Stimulated activated CD8-positive, alpha-beta memory T cell treated with anti-CD3 and anti-CD28 coated beads, Interleukin-7, amount 100 ng/mL, for 1 hour (primary cell): ENCODE results near the gene C1QL2.
A peak's percentile ranks its signal among the peaks of the same experiment; 100 is the strongest.

Source experiments
- DNase-seq, 2 donors: peaks; one replicate each; pipeline ENCODE4 v3.0.0-alpha.2; 2020; ENCODE audit warnings: low read depth in 2 of 2

Gene C1QL2

GRCh38 chr2:119179202-119179601, 20.7 kb upstream of the C1QL2 start:
- DNase-seq, result no peak

GRCh38 chr2:119178776-119179175, 20.2 kb upstream of the C1QL2 start:
- no peak for DNase-seq

DNA sequence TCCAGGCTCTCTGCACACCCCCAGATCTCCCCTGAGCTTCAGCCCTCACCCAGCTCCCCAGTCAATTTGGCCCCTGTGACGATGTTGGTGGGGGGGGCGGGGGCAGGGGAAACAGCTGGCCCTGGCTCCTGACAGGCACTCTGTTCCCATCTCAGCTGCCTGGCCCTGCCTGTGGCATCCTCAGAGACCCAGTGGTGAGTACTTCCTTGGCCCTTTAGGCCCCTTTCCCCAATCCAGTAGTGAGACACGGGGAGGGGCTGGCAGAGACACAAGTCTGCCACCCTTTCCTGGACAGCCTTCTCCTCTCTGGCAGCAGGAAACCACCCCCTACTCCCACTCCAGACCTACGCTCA, 19.3 kb upstream of the C1QL2 start:
- no peak for DNase-seq

DNA sequence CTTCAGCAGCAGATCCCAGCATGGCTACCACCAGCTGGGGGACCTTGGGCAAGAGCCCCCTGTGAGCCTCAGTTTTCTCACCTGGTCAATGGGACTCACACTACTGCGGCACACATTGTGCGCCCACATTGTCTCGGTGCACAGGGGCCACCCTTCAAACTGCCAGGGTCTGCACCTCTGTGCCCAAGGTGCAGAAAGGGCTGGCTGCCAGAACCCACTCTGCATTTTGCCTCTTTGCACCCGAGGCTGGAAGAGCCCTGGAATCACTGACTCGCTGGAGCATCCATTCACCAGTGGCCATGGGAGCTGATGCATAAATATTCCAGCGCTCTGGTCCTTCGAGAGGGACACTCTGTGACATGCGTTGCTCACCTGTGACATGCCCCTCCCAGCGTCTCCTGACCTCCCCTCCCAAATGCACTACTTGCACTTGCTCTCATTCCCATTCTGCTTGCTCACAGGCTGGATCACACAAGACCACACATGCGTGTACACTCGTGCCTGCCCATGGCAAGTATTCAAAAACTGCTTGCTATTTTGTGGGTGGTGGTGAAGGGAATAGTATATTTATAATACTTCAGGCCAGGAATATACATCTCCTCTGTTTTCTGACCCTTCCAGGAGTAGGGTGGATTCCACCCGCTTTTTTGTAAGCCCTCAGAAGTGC, 18.8 kb upstream of the C1QL2 start:
- DNase-seq, result no peak

DNA sequence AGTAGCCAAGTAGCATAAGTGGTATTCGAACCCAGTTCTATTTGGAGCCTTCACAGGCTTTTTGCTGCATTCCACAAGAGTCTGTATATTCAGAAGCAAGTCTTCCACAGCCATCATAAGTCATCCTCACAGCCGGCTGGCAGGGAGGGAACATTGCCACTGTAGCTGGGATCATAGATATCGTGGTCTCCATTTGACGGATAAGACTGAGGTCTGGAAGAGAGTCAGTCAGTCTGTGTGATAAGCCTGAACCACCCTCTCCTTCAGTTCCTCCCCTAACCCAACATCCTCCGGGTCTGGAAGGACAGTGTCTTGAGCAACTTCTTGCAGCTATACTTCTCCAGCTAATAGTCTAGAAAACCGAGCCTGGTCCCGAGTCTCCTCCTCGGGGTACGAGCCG, 17.0 kb upstream of the C1QL2 start:
- no peak for DNase-seq

GRCh38 chr2:119174993-119175347, 16.4 kb upstream of the C1QL2 start:
- DNase-seq, result no peak

DNA sequence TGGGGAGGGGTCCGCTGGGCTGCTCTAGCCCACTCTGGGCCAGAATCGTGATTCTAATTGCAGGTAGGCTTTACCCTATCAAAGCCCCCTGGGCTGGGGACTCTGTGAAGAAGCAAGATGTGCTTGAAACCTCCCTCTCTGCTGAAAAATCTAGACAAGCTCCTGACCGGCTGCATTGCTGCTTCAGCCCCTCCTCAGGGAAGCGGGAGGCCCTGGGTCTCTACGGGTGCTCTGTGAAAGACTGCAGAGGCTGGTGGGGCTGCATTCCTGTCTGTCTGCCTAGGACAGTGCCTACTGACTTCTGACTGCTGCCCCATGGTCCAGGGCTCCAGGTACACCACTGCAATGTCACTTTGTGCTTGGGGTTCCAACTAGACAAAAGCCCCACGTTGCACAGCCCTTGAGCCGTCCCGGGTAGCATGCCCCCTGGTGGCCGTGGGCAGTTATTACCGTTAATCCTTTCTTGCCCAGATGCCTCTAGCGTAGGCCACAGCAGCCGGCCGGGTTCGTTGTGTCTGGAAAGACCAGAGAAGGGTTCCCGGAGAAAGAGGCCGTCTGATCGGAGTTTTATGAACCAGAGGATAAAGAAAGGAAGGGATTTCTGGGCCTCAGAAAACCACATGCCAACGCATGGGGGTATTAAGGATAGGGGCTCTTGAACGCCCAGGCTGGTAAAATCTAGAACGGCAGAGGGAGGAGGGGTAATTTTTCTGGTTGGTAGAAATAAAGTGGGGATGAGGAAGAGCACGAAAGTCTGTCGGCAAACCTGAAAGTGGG, 15.9 kb upstream of the C1QL2 start:
- peak in 1 of 2 donors; percentile 25 for DNase-seq

DNA sequence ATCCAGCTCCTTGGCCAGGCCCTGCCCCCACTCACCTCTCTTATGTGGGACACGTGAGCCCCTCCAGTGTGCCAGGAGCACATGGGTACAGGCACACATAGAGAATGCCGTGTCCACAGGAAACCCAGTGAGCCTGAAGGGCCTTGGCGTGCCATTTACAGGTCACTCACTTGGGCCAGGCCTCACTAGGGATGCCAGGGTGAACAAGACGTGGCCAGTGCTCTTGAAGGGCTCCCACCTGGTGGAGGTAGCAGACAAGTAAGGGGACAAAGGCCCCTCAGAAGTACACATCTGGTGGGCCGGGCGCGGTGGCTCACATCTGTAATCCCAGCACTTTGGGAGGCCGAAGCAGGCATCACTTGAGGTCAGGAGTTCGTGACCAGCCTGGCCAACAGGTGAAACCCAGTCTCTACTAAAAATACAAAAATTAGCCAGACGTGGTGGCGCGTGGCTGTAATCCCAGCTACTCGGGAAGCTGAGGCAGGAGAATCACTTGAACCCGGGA, 15.1 kb upstream of the C1QL2 start:
- DNase-seq, result no peak

DNA sequence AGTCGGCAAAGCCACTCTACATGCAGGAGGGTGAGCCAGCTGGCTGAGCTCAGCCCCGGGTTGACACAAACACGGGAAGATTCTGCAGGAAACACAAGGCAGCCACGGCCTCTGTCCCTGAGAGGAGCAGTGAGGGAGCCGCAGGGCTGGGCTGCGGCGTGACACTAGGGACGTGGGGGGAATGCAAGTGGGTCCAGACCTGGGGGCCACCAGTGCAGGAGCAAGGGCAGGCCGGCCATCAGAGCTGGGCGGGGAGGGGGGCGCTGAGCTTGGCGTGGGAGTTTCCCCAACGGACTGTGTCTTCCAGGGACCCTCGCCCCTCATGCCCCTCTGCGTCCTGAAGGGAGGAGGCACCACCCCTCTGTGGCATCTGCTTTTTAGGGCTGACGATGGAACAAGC, 12.0 kb upstream of the C1QL2 start:
- no peak for DNase-seq

DNA sequence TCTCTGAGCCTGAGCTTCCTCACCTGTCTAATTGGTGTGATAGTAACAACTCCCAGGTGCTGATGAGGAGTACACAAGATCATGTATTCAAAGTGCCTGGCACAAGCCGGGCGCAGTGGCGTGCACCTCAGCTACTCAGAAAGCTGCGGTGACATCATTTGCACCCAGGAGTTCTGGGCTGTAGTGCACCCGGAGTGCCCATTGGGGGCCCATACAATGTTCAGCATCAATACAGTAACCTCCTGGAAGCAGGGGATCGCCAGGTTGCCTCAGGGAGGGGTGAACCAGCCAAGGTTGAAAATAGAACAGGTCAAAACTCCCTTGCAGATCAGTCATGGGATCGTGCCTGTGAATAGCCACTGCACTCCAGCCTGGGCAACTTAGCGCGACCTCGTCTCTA, 11.2 kb upstream of the C1QL2 start:
- DNase-seq, result no peak

GRCh38 chr2:119160361-119160990, 1.9 kb upstream of the C1QL2 start:
- DNase-seq, result no peak

DNA sequence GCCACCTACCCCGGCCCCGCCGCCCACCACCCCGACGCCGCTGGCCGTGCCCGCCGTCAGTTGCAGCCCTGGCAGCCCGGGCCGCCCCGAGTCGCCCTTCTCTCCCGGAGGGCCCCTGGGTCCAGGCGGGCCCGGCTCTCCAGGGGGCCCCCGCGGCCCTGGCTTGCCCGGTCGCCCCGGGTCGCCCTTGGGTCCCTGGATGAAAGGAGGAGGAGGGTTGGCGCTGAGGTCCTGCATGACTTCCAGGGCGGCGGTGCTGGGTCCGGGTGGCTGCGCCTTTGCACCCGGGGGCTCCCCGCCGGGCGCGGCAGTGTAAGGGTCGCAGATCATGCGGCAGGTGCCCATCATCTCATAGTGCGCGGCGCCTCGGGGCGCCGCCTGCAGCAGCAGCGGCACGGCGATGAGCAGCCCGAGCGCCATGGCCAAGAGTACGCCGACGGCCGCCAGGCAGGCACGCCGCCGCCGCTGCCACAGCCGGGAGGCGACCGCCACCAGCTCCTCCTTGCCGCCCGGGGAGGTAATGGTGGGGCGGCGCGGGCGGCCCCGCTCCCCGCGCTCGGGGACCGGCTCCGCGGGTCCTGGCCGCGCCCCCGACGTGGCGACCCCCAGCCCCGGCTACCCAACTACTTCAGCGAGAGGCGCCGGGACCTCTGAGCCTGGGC, 570 bp downstream of the C1QL2 start:
- DNase-seq, result no peak

- no peak for DNase-seq
These were observed 1.4 kb downstream of the C1QL2 start for GRCh38 chr2:119156891-119157773.

DNA sequence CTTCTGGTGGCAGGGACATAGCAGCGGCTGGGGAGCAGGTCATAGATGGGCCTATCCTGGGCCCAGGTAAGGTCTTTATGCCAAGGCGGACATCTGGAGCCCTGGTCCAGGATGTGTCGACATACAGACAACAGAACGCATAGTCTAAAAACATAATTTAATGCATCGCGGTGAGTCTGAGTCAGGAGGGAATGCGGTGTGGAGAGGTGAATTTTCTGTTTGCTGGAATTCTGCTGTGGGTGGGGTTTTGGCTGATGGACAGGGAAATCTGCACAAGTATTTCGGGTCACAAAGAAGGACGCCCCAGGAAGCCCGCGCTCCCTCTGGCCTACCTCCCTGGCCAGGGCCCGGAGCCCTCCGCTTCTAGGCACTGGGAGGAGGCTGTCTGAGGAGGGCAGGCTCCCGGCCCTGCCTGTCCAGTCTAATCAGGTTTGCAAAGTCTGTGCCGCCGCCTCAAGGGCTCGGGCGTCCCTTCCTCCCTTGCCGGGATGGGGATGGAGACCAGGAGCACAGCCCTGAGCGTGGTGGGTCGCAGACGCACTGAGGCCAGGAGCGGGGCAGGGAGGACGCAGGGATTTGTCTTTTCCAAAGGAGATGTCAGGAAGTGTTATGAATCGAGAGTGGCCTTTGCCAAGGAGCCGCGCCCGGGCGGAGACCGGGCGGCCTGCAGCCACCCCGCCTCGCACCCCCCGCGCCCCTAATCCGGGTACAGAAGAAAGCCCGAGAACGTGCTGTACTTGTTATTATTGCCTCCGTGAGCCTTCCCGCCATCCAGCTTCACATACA, 2.3 kb downstream of the C1QL2 start:
- DNase-seq, result no peak

- no peak for DNase-seq
These were observed 2.9 kb downstream of the C1QL2 start for GRCh38 chr2:119155633-119156032.

DNA sequence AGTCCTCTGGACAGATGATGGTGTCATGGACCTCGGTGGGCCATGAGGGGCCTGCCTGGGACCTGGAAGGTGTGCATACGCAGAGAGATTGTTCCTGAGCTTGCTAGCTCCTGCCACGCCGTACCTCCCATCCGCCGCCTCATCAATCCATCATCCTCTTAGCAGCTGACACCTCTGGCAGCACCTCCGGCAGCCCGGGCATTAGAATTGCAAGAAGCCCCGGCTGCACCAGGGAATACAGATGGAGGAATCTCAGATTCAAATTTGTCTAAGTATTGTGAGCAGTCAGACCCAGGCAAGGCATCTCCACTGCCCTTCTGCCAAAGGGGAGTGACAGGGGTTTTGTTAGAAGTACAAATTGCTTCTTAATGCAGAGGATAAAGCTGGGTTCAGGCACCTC, 4.5 kb downstream of the C1QL2 start:
- no peak for DNase-seq

- no peak for DNase-seq
These were observed 8.9 kb downstream of the C1QL2 start for GRCh38 chr2:119149611-119150010.

DNA sequence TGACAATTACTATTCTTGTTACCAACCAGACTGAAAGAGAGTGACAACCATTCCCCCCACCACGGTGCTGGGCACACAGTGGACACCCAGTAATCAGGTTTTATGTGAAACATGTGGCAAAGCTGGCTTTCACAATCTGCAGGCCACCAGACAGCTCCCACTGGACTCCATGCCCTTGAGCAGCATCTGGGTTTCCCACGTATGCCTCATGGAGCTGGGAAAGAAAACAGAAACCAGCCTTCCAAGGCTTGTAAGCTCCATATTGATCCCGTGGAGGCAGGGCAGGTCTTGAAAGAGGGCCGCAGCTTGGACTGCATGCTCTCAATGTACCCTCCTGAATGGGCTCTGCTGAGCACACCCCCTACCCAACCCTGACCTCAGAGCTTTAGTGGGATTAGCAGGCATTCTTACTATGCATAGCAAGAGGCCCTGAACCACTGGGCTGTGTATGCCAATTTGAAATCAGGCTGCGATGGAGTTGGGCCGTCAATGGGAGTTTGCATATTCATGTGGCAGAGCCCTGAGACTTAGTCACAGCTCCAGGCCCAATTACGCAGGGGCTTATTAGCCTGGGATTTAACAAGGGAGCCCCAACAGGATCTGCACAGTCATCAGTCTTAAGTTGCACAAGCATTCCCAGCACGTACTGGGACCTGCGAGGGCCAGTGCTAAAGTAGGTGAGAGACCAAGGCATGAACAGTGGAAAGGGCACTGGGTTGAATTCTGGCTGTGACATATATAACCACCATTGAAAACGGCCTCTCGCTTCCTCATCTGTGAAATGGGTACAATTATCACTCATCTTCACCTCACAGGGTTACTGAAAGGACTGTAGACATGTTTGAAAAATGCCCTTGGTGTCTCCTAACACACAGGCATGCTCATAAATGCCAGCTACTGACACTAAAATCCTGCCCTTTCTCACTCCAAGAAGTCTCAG, 10.5 kb downstream of the C1QL2 start:
- no peak for DNase-seq

- no peak for DNase-seq
These were observed 13.7 kb downstream of the C1QL2 start for GRCh38 chr2:119144806-119145205.

- DNase-seq, result no peak
These were observed 15.7 kb downstream of the C1QL2 start for GRCh38 chr2:119142824-119143223.
